ENCODE data around the gene NCOA7. TPM values are rescaled to one million over a fixed set of nuclear protein-coding genes. Genes with fewer than 3 reads are reported as not detected.

NCOA7 gene
- total and polyA plus RNA-seq, 2 of the 8 experiments (the other 6 are each of a cell fraction or from before 2014, with no cell fraction given), result 2.6 to 10.7 TPM

DNA sequence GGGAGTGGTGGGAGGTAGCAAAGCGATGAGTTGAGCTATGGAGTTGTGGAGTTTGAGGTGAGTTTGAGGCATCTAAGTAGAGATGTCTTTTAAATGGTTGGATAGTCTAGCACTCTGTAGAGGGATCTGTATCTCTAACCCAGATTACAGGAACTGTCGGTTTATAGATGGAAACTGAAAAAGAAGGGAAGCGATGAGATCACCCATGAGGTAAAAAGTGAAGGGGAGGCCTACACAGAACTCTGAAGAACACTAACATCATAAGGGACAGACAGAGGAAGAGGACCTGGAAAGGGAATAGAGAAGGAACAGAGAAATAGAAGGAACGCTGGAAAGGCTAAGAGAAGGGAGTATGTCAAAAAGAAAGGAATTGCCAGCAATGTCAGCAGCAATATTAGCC lies 168.3 kb downstream of the NCOA7 start:
- Histone ChIP-seq H3K4ac (replicated peaks; ENCODE audit: insufficient read length, low read depth, low read length) (no peak overlapping the region), H4K8ac (ENCODE audit: extremely low read depth, insufficient read depth, low read length) (no peak overlapping the region), H3K27me3 (replicated peaks in 1 of 4; ENCODE audit: control insufficient read depth in 3 of 4, extremely low read depth in 1 of 4, insufficient read depth in 3 of 4, low read length in 3 of 4) (no peaks in the 10 kb centered on the region), H4K91ac (replicated peaks; ENCODE audit: insufficient read length, low read length) (no peak overlapping the region), H3K4me2 (ENCODE audit: insufficient read depth in 1 of 2, low read depth in 2 of 2, low read length in 2 of 2) (no peak overlapping the region), H3K36me3 (ENCODE audit: control insufficient read depth in 2 of 4, insufficient read depth in 4 of 4, low read length in 3 of 4) (no peaks in the 10 kb centered on the region), H4K20me1 (replicated peaks in 1 of 2; ENCODE audit: control insufficient read depth in 1 of 2, insufficient read depth in 2 of 2, low read length in 2 of 2) (no peaks in the 10 kb centered on the region), H3K23me2 (ENCODE audit: low read depth, low read length) (no peaks in the 10 kb centered on the region; the same call in 1 of the 2 replicates), H3K18ac (ENCODE audit: extremely low read depth, low read length) (no peak overlapping the region), H2BK120ac (replicated peaks; ENCODE audit: low read depth, low read length) (no peak overlapping the region), H3K79me2 (ENCODE audit: control insufficient read depth in 1 of 2, insufficient read depth in 2 of 2, low read length in 2 of 2) (peaks cover 0 to 11% of the 10 kb centered on the region in 2 experiments; a peak in 1 of 4 replicates), H3K79me1 (ENCODE audit: low read depth, low read length) (no peaks in the 10 kb centered on the region), H2BK15ac (ENCODE audit: low read length) (no peak overlapping the region), H2AFZ (ENCODE audit: low read length) (no peak overlapping the region), H3K9ac (replicated peaks in 1 of 4; ENCODE audit: extremely low read depth in 1 of 4, low read depth in 3 of 4, low read length in 3 of 4) (no peak overlapping the region), H3K23ac (ENCODE audit: insufficient read length) (no peak overlapping the region), H2AK5ac (ENCODE audit: low read depth, low read length) (no peak overlapping the region), H3K56ac (replicated peaks; ENCODE audit: insufficient read length, low read depth, low read length) (no peak overlapping the region), H3K14ac (ENCODE audit: insufficient read length) (no peak overlapping the region), H2BK12ac (ENCODE audit: low read depth, low read length) (no peak overlapping the region), H3K9me3 (ENCODE audit: insufficient read depth in 2 of 2, low read depth in 1 of 2, low read length in 1 of 2) (no peaks in the 10 kb centered on the region), H3K4me1 (replicated peaks in 1 of 4; ENCODE audit: control insufficient read depth in 3 of 4, insufficient read depth in 4 of 4, low read length in 3 of 4) (no peaks in the 10 kb centered on the region), H3K27ac (ENCODE audit: low read depth, low read length) (no peak overlapping the region), H2BK20ac (ENCODE audit: low read length) (no peak overlapping the region), H3K4me3 (ENCODE audit: extremely low read depth in 1 of 4, insufficient read depth in 2 of 4, low read depth in 3 of 4, low read length in 4 of 4) (no peak overlapping the region), H4K5ac (ENCODE audit: insufficient read length, low read depth, low read length) (no peak overlapping the region), H2BK5ac (ENCODE audit: low read depth, low read length) (no peak overlapping the region)
- CTCF ChIA-PET (ENCODE audit: partially characterized antibody), result interaction anchor here (1.2 to 5.3 kb wide), 2 partner anchors 15 to 646 kb away, joined by 3 to 27 read pairs; no protein-coding TSS in a partner anchor
- 93% methylated on average over 4 of the region's 4 CpGs; no CpG with 5 or more reads in 1 of the 2 experiments for WGBS, 2 experiments (ENCODE audit: extremely low coverage in 1 of 2, insufficient coverage in 1 of 2, insufficient read length in 1 of 2, insufficient replicate concordance in 2 of 2, low coverage in 1 of 2, low lambda C conversion rate in 2 of 2, missing lambda C conversion rate in 1 of 2)
- no peak for FAIRE-seq
- POLR2A ChIA-PET (ENCODE audit: partially characterized antibody), result no interaction called here
- no peak for DNase-seq (ENCODE audit: low read depth in 1 of 2, low spot score in 2 of 2)
- TF ChIP-seq RNF2 (IDR thresholded peaks at IDR 0.05; ENCODE audit: borderline replicate concordance, low read depth, low read length, missing control alignments, poor library complexity, severe bottlenecking) (no peak), BRCA1 (IDR thresholded peaks at IDR 0.05; ENCODE audit: low read depth, low read length) (no peak)
